PC-9 (cell line): Measurements from ENCODE around the gene ERMP1.

ENCODE experiments used
- EZH2 ChIP-seq: fragments of 200-600 bp; sonication (generic); IDR thresholded peaks from 2 replicates; pipeline ENCODE4 v1.8.0; 2017; ENCODE audit warnings: antibody characterized with exemption, low read depth
- TF ChIP-seq, protein P1 (sequence below): fragments of 200-600 bp; sonication (generic); conservative IDR thresholded peaks from 2 replicates; pipeline ENCODE4 v1.6.1; 2017; ENCODE audit warnings: mixed run types, antibody characterized with exemption, mild to moderate bottlenecking, moderate library complexity

DNA sequence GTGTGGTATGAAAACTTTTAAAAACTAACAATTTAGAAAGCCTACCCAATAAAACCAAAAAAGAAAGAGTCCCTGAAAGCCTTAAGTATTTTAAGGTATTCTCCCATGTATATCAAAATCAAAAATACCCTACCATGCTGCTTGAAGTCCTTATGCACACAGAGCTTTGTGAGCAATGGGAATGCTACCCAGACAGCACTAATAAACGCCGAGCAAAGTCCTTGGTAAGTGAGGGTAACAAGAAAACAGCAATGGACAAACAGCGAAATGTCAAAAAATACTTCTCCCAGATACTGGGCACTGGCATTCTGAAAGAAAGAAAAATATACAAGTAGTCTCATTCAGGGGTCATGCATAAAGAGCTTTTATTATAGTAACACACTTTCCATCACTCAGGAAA lies 27.4 kb downstream of the ERMP1 start:
- TF ChIP-seq, protein P1, sequence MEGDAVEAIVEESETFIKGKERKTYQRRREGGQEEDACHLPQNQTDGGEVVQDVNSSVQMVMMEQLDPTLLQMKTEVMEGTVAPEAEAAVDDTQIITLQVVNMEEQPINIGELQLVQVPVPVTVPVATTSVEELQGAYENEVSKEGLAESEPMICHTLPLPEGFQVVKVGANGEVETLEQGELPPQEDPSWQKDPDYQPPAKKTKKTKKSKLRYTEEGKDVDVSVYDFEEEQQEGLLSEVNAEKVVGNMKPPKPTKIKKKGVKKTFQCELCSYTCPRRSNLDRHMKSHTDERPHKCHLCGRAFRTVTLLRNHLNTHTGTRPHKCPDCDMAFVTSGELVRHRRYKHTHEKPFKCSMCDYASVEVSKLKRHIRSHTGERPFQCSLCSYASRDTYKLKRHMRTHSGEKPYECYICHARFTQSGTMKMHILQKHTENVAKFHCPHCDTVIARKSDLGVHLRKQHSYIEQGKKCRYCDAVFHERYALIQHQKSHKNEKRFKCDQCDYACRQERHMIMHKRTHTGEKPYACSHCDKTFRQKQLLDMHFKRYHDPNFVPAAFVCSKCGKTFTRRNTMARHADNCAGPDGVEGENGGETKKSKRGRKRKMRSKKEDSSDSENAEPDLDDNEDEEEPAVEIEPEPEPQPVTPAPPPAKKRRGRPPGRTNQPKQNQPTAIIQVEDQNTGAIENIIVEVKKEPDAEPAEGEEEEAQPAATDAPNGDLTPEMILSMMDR, result no peak
- TF ChIP-seq EZH2, result no peak
